ENCODE results near the gene SCARB1. TPM values are rescaled to one million over a fixed set of nuclear protein-coding genes. Genes with fewer than 3 reads are reported as not detected.

Gene SCARB1
- total RNA-seq, 4 donors from 2014 or later: 15.3 to 55.3 (median 29.7) TPM

GRCh38 chr12:124812979-124813378 is 50.7 kb downstream of the SCARB1 start:
- Histone ChIP-seq H3K9me3 (peaks cover 0 to 3% (median 0%) of the 10 kb centered on the region in 4 donors), H3K27me3 (no peaks in the 10 kb centered on the region), H3K27ac (no peak overlapping the region), H3K4me3 (no peak overlapping the region), H3K36me3 (peaks cover 0 to 56% (median 0%) of the 10 kb centered on the region in 3 donors), H3K4me1 (no peaks in the 10 kb centered on the region)
- WGBS, 2 donors: 96% methylated on average over 2 of the region's 2 CpGs
- TF ChIP-seq POLR2A (IDR thresholded peaks at IDR 0.05): no peak
- TF ChIP-seq EP300 (IDR thresholded peaks at IDR 0.05): no peak
- TF ChIP-seq CTCF (IDR thresholded peaks at IDR 0.05): no peak
- no peak for DNase-seq (ENCODE audit: low spot score in 2 of 2)

DNA sequence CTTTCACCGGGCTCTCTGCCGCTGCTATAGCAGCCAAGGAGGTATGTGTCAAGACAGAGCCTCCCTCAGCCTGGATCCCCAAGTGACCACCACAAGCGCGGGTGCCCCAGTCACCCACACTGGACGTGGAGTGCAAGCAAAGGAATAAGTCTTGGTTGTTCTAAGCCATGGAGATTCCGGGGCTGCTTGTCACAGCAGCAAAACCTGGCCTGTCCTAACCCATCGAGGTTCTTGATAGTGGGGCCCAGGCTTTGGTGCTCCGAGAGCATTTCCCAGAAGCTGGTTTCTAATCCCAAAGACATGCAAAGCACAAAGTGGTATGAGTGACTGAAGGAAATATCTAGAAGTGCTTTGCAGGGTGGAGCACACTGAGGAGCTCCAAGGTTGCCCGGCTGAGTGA is 51.3 kb downstream of the SCARB1 start:
- Histone ChIP-seq H3K4me1 (no peaks in the 10 kb centered on the region), H3K27me3 (no peaks in the 10 kb centered on the region), H3K27ac (no peak overlapping the region), H3K36me3 (peaks cover 0 to 62% (median 0%) of the 10 kb centered on the region in 3 donors), H3K4me3 (no peak overlapping the region), H3K9me3 (peaks cover 0 to 3% (median 0%) of the 10 kb centered on the region in 4 donors)
- WGBS, 2 donors: 95 to 96% methylated on average over 7 to 9 of the region's 9 CpGs
- no peak for DNase-seq (ENCODE audit: low spot score in 2 of 2)
- no peak for TF ChIP-seq POLR2A (IDR thresholded peaks at IDR 0.05)
- no peak for TF ChIP-seq EP300 (IDR thresholded peaks at IDR 0.05)
- TF ChIP-seq CTCF (IDR thresholded peaks at IDR 0.05): no peak

GRCh38 chr12:124811633-124812032 is 52.0 kb downstream of the SCARB1 start:
- 83 to 91% methylated on average over 9 to 13 of the region's 13 CpGs for WGBS, 2 donors
- Histone ChIP-seq H3K4me1 (no peaks in the 10 kb centered on the region), H3K9me3 (peaks cover 0 to 3% (median 0%) of the 10 kb centered on the region in 4 donors), H3K27ac (no peak overlapping the region), H3K4me3 (no peak overlapping the region), H3K36me3 (peaks cover 0 to 70% (median 0%) of the 10 kb centered on the region in 3 donors), H3K27me3 (no peaks in the 10 kb centered on the region)
- no peak for TF ChIP-seq CTCF (IDR thresholded peaks at IDR 0.05)
- TF ChIP-seq POLR2A (IDR thresholded peaks at IDR 0.05): no peak
- no peak for TF ChIP-seq EP300 (IDR thresholded peaks at IDR 0.05)
- no peak for DNase-seq (ENCODE audit: low spot score in 2 of 2)

DNA sequence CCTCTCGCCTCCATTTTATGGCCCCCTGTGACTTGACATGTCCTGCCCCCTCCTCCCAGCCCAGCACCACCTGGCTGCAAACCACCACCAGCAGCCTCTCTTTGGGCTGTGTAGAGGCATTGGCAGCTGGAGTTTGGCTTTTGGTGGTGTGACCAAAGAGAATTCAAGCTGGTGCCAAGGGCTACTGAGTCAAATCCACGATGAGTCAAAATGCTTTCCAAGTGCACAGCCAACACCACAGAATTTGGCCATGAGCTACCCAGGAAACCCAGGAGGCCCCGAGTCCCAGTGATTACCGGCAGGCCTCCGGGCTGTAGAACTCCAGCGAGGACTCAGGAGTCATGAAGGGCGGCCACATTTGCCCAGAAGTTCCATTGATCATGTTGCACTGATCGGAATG is 53.8 kb downstream of the SCARB1 start:
- Histone ChIP-seq H3K4me3 (no peak overlapping the region), H3K36me3 (peaks cover 0 to 82% (median 0%) of the 10 kb centered on the region in 3 donors), H3K27ac (no peak overlapping the region), H3K9me3 (peaks cover 0 to 3% (median 0%) of the 10 kb centered on the region in 4 donors), H3K27me3 (no peaks in the 10 kb centered on the region), H3K4me1 (no peaks in the 10 kb centered on the region)
- whole genome bisulfite sequencing, 2 donors: 81 to 92% methylated on average over 8 of the region's 8 CpGs
- no peak for DNase-seq (ENCODE audit: low spot score in 2 of 2)
- TF ChIP-seq CTCF (IDR thresholded peaks at IDR 0.05): no peak
- no peak for TF ChIP-seq EP300 (IDR thresholded peaks at IDR 0.05)
- TF ChIP-seq POLR2A (IDR thresholded peaks at IDR 0.05): no peak

DNA sequence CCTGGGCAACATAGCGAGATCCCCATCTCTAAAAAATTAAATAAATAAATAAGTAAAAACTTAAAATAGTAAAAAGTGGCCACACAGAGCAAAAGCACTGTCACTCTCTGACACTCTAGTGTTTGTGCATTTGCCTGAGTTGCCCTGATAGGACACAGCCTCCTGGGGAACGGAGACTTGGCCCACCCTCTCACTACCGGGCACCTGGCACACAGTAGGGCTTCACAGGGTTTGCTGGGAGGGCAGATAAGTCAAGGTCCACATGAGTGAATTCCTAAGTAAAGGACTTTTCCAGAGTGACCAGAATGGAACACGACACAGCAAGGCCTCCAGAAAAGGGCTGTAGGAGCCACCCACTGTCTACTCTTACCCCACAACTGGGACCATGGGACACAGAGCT is 54.3 kb downstream of the SCARB1 start:
- H3K4me1 ChIP-seq: peaks cover 0 to 1% (median 0%) of the 10 kb centered on the region in 4 donors
- 83 to 92% methylated on average over 4 of the region's 4 CpGs for WGBS, 2 donors
- TF ChIP-seq POLR2A (IDR thresholded peaks at IDR 0.05) (no peak), CTCF (IDR thresholded peaks at IDR 0.05) (no peak), EP300 (IDR thresholded peaks at IDR 0.05) (no peak)
- peaks cover 0 to 3% (median 0%) of the 10 kb centered on the region in 4 donors for H3K9me3 ChIP-seq
- H3K36me3 ChIP-seq: peaks cover 0 to 77% (median 0%) of the 10 kb centered on the region in 3 donors
- DNase-seq (ENCODE audit: low spot score in 2 of 2): no peak
- no peak overlapping the region for H3K4me3 ChIP-seq
- no peaks in the 10 kb centered on the region for H3K27me3 ChIP-seq
- no peak overlapping the region for H3K27ac ChIP-seq

Measured in tibial nerve (tissue), 4 donors.